Thyroid gland (tissue), 4 donors: Measurements from ENCODE around the gene LSMEM2. TPM values are rescaled to one million over a fixed set of nuclear protein-coding genes. Genes with fewer than 3 reads are reported as not detected.

ENCODE experiments used
- DNase-seq, 2 donors: peaks; one replicate each; pipeline ENCODE4 v3.0.0-alpha.2; 2019
- H3K27ac ChIP-seq, 3 donors: fragments of 200-600 bp; sonication (generic); 1 replicate in 2 of 3; 2 replicates in 1 of 3; pipeline ENCODE4 v1.5.1; 2016 to 2019; ENCODE audit warnings: mild to moderate bottlenecking in 1 of 3, moderate library complexity in 1 of 3
- H3K27me3 ChIP-seq: fragments of 200-600 bp; sonication (generic); one replicate; pipeline ENCODE4 v1.5.1; 2019
- H3K36me3 ChIP-seq, 2 donors: fragments of 200-600 bp; sonication (generic); one replicate each; pipeline ENCODE4 v1.5.1; 2016 to 2019
- H3K4me1 ChIP-seq, 2 donors: fragments of 200-600 bp; sonication (generic); one replicate each; pipeline ENCODE4 v1.5.1; 2017 to 2019
- H3K4me3 ChIP-seq, 3 donors: fragments of 200-600 bp; sonication (generic); replicated peaks in 1 of 3; 1 replicate in 2 of 3; 2 replicates in 1 of 3; pipeline ENCODE4 v1.5.1; 2016; ENCODE audit warnings: mild to moderate bottlenecking in 1 of 3
- H3K9me3 ChIP-seq: fragments of 200-600 bp; sonication (generic); one replicate; pipeline ENCODE4 v1.5.1; 2017
- POLR2A ChIP-seq, 2 donors: fragments of 450-650 bp; IDR thresholded peaks; one replicate each; pipeline ENCODE4 v1.6.1; 2017; ENCODE audit warnings: antibody characterized with exemption in 2 of 2, mild to moderate bottlenecking in 2 of 2, moderate library complexity in 1 of 2
- WGBS, 2 donors: methylation state at CpG; one replicate each; pipeline ENCODE4 v1.1.5; 2017; 5-methylcytosine and 5-hydroxymethylcytosine counted together
- intact Hi-C: fragments of 100-400 bp; cut with DNase I; formaldehyde crosslinking; loops from one replicate; pipeline ENCODE4 v1.15.1; 2023
- total RNA-seq, 4 donors: library from RNA; depleted of rRNA; stranded (reverse); fragments of >200 nt; gene quantifications; one replicate each; pipeline ENCODE4 v1.2.3, GENCODE V29; 2016
- TF ChIP-seq, protein P1 (sequence below), 6 experiments: fragments of 200-600 bp in 3 of 6; fragments of 450-650 bp in 3 of 6; sonication (generic) in 3 of 6; IDR thresholded peaks; one replicate each; pipeline ENCODE4 v1.5.1; 2016 to 2019; ENCODE audit warnings: antibody characterized with exemption in 6 of 6, mild to moderate bottlenecking in 2 of 6, inconsistent platforms in 1 of 6, moderate library complexity in 1 of 6

LSMEM2 gene
- total RNA-seq, 4 donors from 2014 or later: not detected

DNA sequence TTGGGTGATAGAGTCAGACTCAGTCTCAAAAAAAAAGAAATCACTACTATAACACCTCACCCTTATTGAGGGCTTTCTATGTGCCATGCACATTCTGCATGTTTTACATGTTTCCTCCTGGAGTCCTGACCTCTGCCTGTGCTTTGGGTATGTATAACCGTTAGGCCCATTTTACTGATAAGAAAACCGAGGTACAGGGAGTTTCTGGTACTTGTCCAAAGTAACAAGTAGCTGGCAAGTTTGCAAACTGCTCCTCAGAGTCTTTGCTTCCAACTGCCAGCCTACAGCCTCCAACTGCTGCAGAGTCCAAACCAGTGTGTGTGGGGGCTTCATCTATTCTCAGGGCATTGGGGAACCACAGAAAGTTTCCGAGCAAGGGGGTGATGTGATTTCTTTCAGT, 46.6 kb upstream of the LSMEM2 start:
- Histone ChIP-seq H3K36me3 (no peaks in the 10 kb centered on the region), H3K27me3 (no peaks in the 10 kb centered on the region), H3K4me1 (peaks cover 8 to 15% of the 10 kb centered on the region in 2 donors), H3K9me3 (no peaks in the 10 kb centered on the region), H3K4me3 (no peak overlapping the region), H3K27ac (no peak overlapping the region)
- intact Hi-C loops: no loop called here
- TF ChIP-seq, protein P1, sequence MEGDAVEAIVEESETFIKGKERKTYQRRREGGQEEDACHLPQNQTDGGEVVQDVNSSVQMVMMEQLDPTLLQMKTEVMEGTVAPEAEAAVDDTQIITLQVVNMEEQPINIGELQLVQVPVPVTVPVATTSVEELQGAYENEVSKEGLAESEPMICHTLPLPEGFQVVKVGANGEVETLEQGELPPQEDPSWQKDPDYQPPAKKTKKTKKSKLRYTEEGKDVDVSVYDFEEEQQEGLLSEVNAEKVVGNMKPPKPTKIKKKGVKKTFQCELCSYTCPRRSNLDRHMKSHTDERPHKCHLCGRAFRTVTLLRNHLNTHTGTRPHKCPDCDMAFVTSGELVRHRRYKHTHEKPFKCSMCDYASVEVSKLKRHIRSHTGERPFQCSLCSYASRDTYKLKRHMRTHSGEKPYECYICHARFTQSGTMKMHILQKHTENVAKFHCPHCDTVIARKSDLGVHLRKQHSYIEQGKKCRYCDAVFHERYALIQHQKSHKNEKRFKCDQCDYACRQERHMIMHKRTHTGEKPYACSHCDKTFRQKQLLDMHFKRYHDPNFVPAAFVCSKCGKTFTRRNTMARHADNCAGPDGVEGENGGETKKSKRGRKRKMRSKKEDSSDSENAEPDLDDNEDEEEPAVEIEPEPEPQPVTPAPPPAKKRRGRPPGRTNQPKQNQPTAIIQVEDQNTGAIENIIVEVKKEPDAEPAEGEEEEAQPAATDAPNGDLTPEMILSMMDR (IDR thresholded peaks at IDR 0.05): no peak
- TF ChIP-seq POLR2A (IDR thresholded peaks at IDR 0.05): no peak
- no peak for DNase-seq
- WGBS, 2 donors: 81 to 84% methylated on average over 3 of the region's 3 CpGs

DNA sequence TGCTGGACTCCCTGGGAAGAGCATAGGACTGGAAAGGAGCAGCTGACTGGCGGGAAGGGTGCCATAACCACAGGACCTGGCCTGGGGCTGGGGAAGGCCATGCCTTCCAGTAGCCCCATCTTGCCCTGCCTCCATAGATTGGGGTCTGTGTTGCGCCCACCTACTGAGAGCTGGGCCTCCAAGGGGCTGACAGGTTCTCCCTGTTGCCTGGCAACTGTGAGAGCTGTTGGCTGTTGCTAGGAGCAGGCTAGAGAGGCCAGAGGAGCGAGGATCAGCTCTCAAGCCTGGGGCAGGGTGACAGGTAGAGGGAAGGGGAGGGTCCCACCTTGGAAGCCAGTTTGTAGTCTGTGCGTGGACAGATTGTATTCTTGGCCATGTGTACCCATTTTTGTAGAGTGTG, 45.7 kb upstream of the LSMEM2 start:
- intact Hi-C loops: no loop called here
- Histone ChIP-seq H3K27ac (no peak overlapping the region), H3K27me3 (no peaks in the 10 kb centered on the region), H3K36me3 (no peaks in the 10 kb centered on the region), H3K4me3 (no peak overlapping the region), H3K4me1 (peaks cover 12% of the 10 kb centered on the region in 2 donors), H3K9me3 (no peaks in the 10 kb centered on the region)
- TF ChIP-seq POLR2A (IDR thresholded peaks at IDR 0.05): no peak
- TF ChIP-seq, protein P1 (IDR thresholded peaks at IDR 0.05): no peak
- WGBS, 2 donors: 84 to 89% methylated on average over 4 of the region's 4 CpGs
- DNase-seq: no peak

DNA sequence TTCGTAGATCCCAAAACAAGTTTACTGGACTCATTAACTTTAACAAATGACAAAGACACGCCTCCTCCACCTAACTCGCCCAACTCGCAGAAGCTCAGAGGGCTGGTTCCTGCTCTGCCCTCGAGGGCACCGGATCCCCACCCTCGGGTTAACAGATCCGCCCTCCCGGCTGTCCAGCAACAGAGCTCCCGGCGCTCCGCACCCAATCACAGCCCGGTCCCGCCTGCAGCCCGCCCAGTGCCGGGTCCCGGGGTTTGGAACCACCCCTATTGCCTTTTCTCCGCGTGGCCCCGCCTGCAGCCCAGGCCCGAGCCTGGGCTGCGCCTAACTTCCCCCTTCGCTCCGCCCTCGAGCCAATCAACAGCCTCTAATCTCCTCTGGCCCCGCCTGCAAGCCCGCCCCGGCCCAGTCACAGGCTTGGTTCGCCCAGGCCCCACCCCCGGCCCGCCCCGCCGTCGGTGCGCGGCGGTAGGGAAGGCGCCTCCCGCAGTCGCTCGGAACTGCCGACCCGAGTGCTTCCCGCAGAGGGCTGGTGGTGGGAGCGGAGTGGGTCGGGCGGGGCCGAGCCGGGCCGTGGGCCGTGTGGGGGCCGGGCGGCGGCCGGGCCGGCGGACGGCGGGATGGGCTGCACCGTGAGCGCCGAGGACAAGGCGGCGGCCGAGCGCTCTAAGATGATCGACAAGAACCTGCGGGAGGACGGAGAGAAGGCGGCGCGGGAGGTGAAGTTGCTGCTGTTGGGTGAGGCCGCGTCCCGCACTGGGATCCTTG, 43.0 kb upstream of the LSMEM2 start, which contains the start of gene GNAI2:
TSS of gene GNAI2 (plus strand) at position 489 of the 768 bp plus-strand sequence. CDS start at position 621, 132 bp downstream.
- 0% methylated on average over 9 to 35 of the region's 75 CpGs for WGBS, 2 donors
- intact Hi-C loops: no loop called here
- DNase-seq: peak; percentile 99 to 100
- no peaks in the 10 kb centered on the region for H3K9me3 ChIP-seq
- H3K27ac ChIP-seq: peak within 1 kb of the TSS; percentile 80 to 90 (median 83)
- peaks cover 3 to 4% of the 10 kb centered on the region in 2 donors for H3K36me3 ChIP-seq
- H3K27me3 ChIP-seq: no peaks in the 10 kb centered on the region
- H3K4me3 ChIP-seq: peak within 1 kb of the TSS; percentile 19 to 83 (median 82)
- peaks cover 26 to 31% of the 10 kb centered on the region in 2 donors for H3K4me1 ChIP-seq
- peak; percentile 82 to 95 for TF ChIP-seq POLR2A (IDR thresholded peaks at IDR 0.05)
- TF ChIP-seq, protein P1 (IDR thresholded peaks at IDR 0.05): no peak

DNA sequence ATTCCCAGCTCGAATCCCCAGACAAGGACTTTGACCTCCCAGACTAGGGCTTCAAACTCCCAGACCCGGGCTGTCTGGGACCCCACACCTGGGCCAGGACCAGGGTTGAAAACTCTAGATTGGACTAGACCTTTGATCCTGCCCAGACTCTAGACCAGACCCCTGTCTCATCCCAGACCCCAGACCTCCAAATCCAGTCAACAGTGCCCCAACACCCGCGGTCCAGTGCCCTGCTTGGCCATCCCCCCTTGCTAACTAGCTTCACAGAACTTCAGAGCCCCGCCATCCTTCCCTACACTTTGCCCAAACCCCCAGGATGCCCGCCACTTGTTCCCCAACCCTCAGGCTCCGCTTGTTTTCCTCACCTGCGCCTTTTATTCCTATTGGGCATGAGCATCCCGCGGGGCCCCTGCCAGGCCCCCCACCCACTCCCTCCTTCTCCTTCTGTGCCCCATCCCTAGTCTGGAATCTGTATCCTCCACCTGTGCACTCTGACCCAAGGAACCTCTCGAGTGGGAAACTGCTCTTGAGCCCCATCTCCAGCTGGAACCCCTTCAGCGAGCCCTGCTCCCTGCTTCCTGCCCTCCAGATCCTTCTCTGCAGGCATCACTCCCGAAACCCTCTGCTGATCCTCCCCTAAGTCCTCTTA, 42.3 kb upstream of the LSMEM2 start:
- peak overlapping the region; percentile 19 to 83 (median 82) for H3K4me3 ChIP-seq
- peak overlapping the region; percentile 80 to 90 (median 83) for H3K27ac ChIP-seq
- H3K36me3 ChIP-seq: peaks cover 3 to 4% of the 10 kb centered on the region in 2 donors
- no peak for DNase-seq
- WGBS, 2 donors: 1 to 2% methylated on average over 11 to 13 of the region's 13 CpGs
- H3K4me1 ChIP-seq: peaks cover 26 to 38% of the 10 kb centered on the region in 2 donors
- H3K27me3 ChIP-seq: no peaks in the 10 kb centered on the region
- no peak for TF ChIP-seq POLR2A (IDR thresholded peaks at IDR 0.05)
- TF ChIP-seq, protein P1 (IDR thresholded peaks at IDR 0.05): no peak
- intact Hi-C loops: no loop called here
- H3K9me3 ChIP-seq: no peaks in the 10 kb centered on the region
